ENCODE data around the gene SLC27A1. TPM values are rescaled to one million over a fixed set of nuclear protein-coding genes. Genes with fewer than 3 reads are reported as not detected.

SLC27A1 gene
- total RNA-seq, 1 donor from 2014 or later = 27.8 TPM

- DNase-seq (no peak), ATAC-seq (no peak)
- TF ChIP-seq, protein P1, sequence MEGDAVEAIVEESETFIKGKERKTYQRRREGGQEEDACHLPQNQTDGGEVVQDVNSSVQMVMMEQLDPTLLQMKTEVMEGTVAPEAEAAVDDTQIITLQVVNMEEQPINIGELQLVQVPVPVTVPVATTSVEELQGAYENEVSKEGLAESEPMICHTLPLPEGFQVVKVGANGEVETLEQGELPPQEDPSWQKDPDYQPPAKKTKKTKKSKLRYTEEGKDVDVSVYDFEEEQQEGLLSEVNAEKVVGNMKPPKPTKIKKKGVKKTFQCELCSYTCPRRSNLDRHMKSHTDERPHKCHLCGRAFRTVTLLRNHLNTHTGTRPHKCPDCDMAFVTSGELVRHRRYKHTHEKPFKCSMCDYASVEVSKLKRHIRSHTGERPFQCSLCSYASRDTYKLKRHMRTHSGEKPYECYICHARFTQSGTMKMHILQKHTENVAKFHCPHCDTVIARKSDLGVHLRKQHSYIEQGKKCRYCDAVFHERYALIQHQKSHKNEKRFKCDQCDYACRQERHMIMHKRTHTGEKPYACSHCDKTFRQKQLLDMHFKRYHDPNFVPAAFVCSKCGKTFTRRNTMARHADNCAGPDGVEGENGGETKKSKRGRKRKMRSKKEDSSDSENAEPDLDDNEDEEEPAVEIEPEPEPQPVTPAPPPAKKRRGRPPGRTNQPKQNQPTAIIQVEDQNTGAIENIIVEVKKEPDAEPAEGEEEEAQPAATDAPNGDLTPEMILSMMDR (IDR thresholded peaks at IDR 0.05) = no peak
- Histone ChIP-seq H3K4me1 (no peaks in the 10 kb centered on the region), H3K36me3 (no peaks in the 10 kb centered on the region), H3K27me3 (peaks cover 31% of the 10 kb centered on the region), H3K9me3 (no peaks in the 10 kb centered on the region), H3K4me3 (no peak within 1 kb of the TSS), H3K27ac (no peak within 1 kb of the TSS)
- intact Hi-C loops (cut with DNase I) = no loop called here
Observed at GRCh38 chr19:17460372-17461230, 9.7 kb upstream of the SLC27A1 start, which contains the start of gene NXNL1. NXNL1 (minus strand) TSS chr19:17460926; CDS start chr19:17460869, 57 bp downstream.

GRCh38 chr19:17466487-17466850 is 3.9 kb upstream of the SLC27A1 start:
- Histone ChIP-seq H3K9me3 (no peaks in the 10 kb centered on the region), H3K4me3 (no peak overlapping the region), H3K36me3 (no peaks in the 10 kb centered on the region), H3K27ac (no peak overlapping the region), H3K27me3 (no peaks in the 10 kb centered on the region), H3K4me1 (peaks cover 25% of the 10 kb centered on the region)
- DNase-seq (no peak), ATAC-seq (no peak)
- TF ChIP-seq, protein P1 (IDR thresholded peaks at IDR 0.05) = no peak
- intact Hi-C loops (cut with DNase I) = no loop called here

GRCh38 chr19:17467471-17468301 is 2.6 kb upstream of the SLC27A1 start:
- no peaks in the 10 kb centered on the region for H3K36me3 ChIP-seq
- no peaks in the 10 kb centered on the region for H3K27me3 ChIP-seq
- H3K4me1 ChIP-seq = peaks cover 27% of the 10 kb centered on the region
- ATAC-seq (no peak), DNase-seq (no peak)
- no peak overlapping the region for H3K4me3 ChIP-seq
- intact Hi-C loops (cut with DNase I) = no loop called here
- H3K27ac ChIP-seq = peak overlapping the region; percentile 91
- TF ChIP-seq, protein P1 (IDR thresholded peaks at IDR 0.05) = no peak
- no peaks in the 10 kb centered on the region for H3K9me3 ChIP-seq

- intact Hi-C loops (cut with DNase I) = no loop called here
- Histone ChIP-seq H3K9me3 (no peaks in the 10 kb centered on the region), H3K36me3 (no peaks in the 10 kb centered on the region), H3K4me1 (peaks cover 27% of the 10 kb centered on the region), H3K27ac (peak overlapping the region; percentile 91), H3K4me3 (peak overlapping the region; percentile 78), H3K27me3 (no peaks in the 10 kb centered on the region)
- TF ChIP-seq, protein P1 (IDR thresholded peaks at IDR 0.05) = no peak
- peak; percentile 33 for ATAC-seq
- peak; percentile 86 for DNase-seq
Observed at GRCh38 chr19:17468302-17469091, 1.8 kb upstream of the SLC27A1 start.

DNA sequence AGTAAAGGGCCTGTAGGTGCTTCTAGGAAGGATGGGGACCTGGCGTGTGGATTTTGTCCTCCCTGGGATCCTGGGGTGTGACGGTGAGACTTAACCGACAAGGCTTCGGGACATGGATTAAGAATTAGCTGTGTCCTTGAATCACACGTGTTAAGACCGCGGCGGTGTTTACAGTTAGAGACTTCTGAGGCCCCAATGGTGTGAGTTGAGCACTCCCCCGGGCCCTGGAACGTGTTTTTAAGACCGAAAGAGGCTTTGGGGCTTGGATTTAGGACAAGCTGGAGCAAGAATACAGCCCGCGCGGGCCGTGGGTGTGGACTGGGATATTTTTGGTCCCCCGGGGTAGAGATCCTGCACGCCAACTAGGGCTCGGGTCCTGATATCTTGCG is 1.2 kb upstream of the SLC27A1 start:
- Histone ChIP-seq H3K36me3 (no peaks in the 10 kb centered on the region), H3K27ac (peak overlapping the region; percentile 91), H3K4me1 (peaks cover 27% of the 10 kb centered on the region), H3K27me3 (no peaks in the 10 kb centered on the region), H3K4me3 (peak overlapping the region; percentile 78), H3K9me3 (no peaks in the 10 kb centered on the region)
- no peak for ATAC-seq
- TF ChIP-seq, protein P1 (IDR thresholded peaks at IDR 0.05) = no peak
- intact Hi-C loops (cut with DNase I) = no loop called here
- DNase-seq = no peak

Data from upper lobe of right lung (tissue), 1 donor.